HG02571 (cell line): ENCODE data around the gene PVALEF.
"Not testable (repeated sequence)": the region's sequence is repeated elsewhere in the genome, so short reads cannot be mapped to it uniquely, and the experiment has no call there.

Experiments used
- ATAC-seq: cut with Tn5 transposase; IDR thresholded peaks from one replicate; pipeline ENCODE4 v1.9.1; 2021; ENCODE audit warnings: mild to moderate bottlenecking, moderate library complexity; ENCODE audit not compliant: unreplicated experiment

Gene PVALEF

DNA sequence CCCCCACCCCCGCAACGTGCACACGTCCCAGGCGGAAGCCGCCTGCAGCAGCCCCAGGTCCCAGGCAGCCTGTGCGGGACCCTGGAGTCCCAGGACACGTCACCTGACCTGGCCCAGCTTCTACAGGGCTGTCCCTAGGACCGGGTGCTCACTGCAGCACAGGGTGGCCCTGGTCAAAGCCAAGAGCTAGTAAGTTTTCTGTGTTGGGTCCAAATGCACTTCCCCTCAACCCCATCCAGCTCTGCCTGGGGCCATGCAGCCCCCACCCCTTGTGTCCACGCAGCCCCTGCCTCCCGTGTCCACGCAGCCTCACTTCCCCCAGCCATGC lies 22.1 kb upstream of the PVALEF start:
- ATAC-seq = no peak

DNA sequence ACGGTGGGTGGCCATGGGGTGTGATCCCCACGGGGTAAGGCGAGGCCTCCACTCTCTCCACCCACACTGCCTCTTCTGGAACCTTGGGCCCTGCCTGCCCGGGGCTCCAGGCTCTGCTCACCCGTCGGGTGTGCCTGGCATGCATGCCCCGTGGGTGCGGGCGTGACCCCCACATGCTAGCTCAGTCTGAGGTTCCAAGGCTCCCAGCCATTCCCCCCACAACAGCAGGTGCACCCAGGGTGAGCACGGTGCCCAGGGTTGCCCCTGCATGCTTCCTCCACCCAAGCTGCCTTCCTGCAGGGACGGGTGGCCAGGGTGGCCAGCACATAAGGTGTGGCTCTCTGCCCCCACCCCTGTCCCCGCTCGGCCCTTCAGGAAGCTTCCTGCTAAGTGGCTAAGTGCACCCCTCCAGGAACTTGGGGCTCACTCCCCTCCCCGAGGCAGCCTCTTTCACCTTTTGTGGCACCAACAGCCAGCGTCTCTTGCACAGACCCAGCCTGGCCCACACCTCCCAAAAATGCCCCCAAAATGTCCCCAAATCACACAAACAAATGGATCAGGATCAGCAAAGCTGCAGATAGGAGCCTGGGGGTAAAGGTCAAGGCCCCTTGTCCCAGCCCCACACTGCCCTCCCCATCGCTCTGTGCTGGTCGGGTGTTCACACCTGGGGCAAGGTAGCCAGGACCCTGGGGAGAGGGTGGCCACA lies 21.4 kb upstream of the PVALEF start:
- ATAC-seq = no peak

- ATAC-seq = no peak
Measured at GRCh38 chr17:81144423-81144781, 20.9 kb upstream of the PVALEF start.

DNA sequence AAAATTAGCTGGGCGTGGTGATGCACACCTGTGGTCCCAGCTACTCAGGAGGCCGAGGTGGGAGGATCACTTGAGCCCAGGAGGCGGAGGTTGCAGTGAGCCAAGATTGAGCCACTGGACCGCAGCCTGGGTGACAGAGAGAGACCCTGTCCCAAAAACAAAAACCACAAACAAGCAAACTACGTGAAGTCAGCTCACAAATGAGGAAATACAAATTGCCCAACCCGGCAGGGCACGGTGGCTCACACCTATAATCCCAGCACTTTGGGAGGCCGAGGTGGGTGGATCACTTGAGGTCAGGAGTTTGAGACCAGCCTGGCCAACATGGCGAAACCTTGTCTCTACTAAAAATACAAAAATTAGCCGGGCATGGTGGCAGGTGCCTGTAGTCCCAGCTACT lies 19.1 kb upstream of the PVALEF start:
- not testable (repeated sequence) for ATAC-seq

DNA sequence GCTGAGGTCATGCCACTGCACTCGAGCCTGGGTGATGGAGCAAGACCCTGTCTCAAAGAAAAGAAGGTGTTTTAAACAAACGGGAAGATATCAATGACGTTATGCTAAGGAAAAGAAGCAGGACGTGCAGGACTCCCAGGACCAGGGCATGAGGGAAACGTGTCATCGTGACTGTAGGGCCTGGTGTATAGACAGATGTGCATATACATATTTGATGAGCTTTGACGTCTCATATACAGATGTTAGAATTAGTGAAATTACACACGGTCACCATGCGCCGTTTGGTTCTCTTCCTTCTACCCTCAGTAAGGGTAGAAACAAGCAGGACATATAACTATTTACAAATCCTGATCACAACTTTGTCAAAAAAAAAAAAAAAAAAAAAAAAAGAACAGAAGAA lies 17.6 kb upstream of the PVALEF start:
- no peak for ATAC-seq

DNA sequence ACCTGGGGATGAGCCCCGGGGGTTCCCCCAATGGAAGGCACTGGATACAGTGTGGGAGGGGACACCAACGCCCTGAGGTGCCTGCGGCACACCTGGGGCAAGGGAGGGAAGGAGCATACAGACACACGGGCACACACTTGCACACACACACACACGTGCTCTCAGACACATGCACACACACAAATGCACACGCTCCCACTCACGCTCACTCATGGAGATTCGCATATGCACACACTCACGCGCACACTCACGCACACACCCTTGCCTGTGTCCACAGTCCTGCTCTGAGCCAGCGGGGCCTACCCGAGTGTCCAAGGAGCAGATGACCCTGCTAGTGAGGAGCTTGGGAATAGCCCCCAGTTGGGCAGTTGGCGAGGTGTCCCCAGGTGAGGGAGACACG lies 16.7 kb upstream of the PVALEF start:
- no peak for ATAC-seq

DNA sequence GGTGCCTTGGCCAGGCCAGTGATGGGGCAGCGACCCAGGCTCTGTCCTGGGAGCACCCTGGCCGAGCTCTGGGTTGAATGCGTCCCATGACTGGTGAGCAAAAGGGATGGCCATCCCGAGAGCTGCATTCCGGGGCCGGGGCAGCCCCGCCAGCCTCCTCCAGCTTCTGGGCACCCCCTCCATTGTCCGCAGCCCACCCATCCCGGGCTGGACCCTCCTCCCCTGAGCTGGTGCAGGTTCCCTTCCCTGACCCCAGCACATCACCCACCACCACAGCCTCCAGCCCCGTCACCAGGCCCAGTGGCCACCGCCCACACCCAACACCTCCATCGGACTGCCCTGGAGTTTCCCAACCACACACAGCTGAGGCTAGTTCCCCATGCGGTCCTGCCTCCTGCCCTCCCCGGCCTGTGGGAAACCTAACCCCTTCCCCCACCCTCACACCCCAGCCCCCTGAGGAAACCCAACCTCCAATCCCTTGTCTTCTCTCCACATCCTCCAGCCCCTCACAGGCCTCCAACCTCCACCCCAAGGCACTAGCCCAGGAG lies 16.2 kb upstream of the PVALEF start:
- no peak for ATAC-seq

- ATAC-seq = no peak
Measured at GRCh38 chr17:81150377-81151077, 14.8 kb upstream of the PVALEF start.

GRCh38 chr17:81151278-81151677 lies 14.0 kb upstream of the PVALEF start:
- ATAC-seq = no peak

- no peak for ATAC-seq
Measured at GRCh38 chr17:81152288-81152828, 12.9 kb upstream of the PVALEF start.

- ATAC-seq = no peak
Measured at GRCh38 chr17:81153340-81153803, 11.9 kb upstream of the PVALEF start.

- ATAC-seq = not testable (repeated sequence)
Measured at GRCh38 chr17:81154016-81154415, 11.3 kb upstream of the PVALEF start.

DNA sequence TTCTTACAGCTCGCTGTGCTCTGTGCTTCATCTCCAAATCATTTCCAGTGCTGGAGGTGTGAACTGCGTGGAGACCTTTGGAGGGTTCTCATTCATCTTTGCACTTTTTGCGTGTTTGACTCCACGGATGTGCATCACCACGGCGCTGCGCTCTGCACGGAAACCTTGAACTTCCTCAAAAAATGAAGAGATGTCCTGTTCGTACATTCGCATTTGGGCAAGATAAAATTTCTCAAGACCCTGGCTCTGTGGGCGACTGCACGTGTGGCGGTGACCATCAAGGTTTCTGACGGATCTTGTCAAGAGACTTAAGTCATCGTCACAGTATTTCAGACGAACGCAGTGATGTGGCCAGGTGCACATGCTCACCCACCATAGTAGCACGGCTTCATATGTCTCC lies 10.3 kb upstream of the PVALEF start:
- no peak for ATAC-seq

DNA sequence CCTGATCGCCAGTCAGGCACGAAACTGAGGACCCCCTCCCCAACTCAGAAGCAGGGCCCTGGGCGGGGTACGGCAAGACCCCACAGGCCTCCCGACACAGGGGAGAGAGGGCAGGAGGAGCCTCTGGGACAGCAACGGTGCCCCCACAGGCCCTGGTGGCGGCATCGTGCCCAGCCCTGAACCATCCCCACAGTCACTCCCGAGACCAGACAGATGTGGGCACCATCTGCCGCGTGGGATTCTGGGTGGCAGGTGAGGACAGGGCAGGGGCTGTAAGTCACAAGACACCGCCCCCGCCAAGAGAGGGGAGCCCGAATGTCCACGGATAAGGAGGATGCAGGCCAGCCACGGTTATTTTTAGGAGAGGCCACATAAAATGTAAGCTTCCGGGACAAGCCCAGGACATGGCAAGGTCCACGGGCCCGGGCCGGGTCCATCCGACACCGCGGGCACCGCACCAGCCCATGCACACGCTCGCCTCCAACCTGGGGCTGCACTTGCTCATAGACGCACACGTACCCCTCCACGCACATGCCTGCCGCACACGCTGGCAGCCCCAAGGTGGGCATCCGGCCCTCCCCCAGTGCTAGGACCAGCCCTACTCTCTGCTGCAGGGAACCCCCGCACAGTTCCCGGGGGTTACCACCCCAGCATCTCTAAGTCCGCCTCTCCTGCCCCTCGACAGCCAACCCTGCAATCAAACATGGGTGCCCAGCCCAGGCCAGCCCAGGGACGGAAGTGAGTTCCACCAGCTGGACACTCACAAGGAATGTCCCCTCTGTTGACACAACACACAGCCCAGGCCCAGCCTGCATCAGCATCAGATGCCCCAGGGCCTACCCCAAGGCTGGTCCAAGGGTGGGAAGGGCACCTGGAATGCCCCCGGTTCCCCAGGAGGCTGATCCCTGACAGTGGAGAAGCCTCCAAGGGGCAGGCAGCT lies 8.2 kb upstream of the PVALEF start:
- ATAC-seq = no peak

DNA sequence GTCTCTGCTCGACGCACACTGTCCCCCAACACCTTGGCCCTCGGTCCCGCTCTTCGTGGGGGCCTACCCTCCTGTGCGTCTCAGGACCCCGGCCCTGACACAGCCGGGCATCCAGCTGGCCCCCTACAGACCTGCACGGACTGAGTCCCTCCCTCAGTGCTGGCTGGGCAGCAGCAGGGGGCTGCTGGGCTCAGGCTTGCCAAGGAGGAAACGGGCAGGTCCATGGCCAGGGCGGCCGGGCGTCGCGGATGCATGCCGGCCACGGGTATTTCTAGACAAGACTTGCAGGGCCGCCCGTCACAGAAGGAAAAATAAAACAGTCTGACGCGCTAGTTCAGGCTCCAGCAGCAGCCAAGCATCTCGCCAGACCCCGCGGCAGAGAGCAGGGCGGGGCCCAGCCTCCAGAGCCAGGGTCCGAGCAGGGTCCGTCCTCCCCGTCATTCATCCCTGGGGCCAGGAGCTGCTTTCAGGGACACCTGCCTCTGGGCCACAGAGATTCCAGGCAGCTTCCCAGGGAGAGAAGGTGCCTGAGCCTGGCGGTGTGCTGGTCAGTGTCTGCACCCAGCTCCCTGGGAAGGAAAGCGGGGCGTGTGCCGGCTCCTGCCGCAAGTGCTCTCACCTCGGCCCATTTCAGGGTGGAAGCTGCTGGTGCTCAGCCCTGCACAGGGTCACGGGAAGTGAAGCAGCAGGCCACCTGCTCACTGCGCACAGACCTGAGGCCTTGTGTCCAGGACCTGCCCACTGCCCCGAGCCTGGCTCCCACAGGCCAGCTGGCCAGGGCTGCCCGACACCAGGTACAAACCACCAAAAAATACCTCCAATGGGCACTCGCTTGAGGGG lies 7.2 kb upstream of the PVALEF start:
- no peak for ATAC-seq

DNA sequence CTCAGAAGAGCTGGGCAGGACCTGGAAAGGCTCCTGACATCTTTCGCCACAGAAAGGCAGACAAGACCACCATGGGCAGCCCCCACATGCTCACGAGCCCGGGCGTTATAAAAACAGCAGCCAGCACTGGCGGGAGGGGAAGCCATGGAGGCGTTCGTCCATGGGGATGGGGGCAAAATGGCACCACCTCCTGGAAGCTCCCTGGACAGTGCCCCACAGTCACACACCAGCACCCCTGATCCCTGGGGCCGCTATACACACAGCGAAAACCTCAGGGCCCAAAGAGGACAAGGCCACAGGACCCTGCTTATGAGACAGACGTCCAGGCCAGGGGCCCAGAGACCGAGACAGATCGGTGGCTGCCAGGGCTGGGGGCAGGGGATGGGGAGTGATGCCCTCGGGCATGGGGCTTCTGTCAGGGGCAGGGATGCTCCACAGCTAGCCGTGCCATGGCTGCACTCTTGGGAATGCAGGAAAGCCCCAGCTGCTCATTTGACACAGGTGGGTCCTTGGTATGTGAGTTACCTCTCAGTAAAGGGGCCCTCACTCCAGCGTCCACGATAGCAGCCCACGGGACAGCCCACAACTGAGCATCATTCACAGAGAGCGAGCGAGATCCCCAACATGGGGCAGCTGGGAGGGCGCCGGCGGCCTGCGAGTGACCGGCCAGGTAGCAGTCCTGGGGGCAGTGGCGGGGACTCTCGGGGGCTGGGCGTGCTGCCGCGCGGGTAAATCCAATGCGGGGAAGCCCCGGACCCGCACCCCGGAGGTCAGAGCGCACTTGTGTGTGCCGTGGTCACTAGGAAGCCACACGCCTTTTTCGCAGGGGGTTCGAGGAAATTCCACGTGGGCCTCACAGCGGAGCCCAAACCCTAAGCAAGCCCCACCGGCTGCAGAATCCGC lies 6.4 kb upstream of the PVALEF start:
- no peak for ATAC-seq

GRCh38 chr17:81159611-81160265 lies 5.6 kb upstream of the PVALEF start:
- ATAC-seq = no peak

DNA sequence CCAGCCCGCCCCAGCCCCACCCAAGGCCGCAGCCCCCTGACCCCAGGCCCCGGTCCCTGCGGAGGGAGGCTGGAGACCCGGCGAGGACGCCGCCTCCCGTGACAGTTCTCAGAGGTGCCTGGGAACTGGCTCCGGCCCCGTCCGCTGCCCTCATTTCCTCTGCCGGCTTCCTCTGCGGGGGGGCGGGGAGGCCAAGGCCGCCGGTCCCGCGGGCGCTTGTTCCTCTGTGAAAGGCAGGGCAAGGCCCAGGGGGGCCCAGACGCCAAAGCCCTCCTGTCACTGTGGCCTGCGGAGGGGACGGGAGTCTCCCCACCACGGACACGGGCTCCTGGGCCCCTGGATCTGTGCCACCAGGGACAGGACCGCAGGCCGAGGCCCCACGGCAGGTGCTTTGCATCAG lies 5.0 kb upstream of the PVALEF start:
- no peak for ATAC-seq
